ENCODE data around the gene FBXL3.
"Not testable (repeated sequence)": the region's sequence is repeated elsewhere in the genome, so short reads cannot be mapped to it uniquely, and the experiment has no call there.

Gene FBXL3

DNA sequence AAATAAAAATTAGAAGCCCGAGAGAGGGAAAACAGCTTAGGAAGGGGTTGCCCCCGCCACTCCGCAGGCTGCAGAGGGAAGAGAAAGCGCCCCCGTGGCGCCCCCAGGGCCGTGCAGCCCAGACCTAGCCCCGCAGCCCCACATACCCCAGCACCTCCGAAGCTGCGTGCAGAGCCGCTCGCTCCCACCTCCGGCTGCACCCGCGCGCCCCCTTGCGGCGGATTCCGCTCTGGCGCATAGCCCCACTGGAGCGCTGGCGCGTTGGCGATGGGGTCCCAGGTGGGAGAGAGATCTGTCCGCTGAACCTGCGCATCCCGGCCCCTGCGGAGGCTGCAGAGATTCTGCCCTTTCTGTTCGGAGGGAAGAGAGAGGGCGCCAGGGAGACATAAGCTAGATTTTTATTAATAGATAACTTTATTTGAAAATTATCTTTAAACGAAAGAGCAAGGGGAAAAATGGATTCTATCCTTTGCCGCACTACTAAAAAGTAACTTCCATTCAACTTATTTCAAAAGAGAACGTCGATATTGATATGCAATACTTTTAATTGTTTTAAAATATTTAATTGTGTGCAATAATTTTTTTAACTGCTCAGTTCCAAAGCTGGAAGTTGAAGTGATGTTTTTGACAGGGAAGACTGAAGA lies 46.8 kb downstream of the FBXL3 start:
- peak; percentile 90 for DNase-seq

DNA sequence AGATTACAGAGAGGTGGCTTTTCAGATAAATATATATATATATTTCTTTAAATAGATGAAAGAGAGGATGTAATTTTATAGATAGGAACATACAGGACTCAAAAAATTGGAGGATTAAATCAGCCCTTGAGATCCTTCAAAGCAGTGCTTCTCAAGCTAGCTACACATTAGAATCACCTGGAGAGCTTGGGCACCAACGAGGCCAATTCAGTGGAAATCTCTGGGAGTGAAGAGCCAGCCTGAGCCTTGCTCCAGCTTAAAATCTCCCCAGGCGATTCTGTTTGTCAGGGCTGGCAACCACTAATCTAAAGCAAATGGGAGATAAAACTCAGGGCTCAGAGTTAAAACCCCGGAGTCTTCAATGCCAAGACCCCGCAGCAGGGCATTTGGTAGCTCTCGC lies 50.0 kb downstream of the FBXL3 start:
- DNase-seq, result no peak

DNA sequence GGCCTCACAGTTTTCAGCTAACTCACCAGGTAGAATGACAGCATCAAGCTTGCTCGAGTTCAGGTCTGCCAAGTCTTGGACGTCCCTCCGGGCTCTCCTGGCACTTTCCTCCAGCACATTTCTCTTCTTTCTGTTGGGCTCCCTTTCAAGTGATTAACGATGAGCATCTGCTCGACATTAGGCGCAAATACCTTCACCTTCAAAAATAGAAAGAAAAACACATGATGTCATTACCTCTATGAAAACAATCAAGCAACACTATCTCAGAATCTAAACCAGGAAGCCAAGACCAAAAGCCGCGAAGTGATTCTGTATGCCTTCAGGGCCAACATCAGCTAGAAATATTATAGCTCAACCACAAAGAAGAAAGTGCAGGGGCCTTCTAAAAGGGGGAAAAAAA lies 50.5 kb downstream of the FBXL3 start:
- DNase-seq, result no peak

DNA sequence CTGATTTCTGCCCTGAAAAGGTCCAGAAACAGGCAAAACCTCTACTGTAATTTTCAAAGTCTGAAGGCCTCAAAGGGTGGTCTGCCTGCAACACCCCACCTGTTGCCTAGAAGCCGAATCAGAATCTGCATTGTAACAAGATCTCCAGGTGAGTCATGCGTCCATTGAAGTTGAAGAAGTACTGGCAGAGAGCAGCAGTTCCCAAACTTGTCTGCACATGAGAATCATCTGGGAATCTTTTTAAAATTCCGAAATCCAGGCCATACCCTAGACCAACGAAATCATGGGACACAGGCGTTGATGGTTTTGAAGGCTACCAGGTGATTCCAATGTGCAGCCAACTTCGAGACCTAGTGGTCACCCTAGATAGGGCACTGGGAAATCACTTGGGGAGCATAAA lies 51.1 kb downstream of the FBXL3 start:
- no peak for DNase-seq

DNA sequence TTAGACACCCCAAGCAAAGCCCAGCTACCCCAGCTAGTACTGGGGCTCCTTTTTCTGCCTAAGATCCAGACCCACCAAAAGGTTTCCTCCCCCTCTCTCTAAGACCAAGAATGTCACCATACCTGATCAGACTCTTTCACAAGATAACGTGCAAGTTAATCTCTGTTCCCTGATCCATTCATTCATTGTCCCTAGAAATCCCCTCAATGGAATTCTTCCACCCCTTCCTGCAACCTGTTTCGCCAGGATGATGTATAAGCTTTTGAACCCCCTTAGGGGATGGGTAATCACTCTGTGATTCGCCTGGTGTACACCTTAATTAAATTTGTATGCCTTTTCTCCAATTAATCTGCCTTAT lies 52.4 kb downstream of the FBXL3 start:
- no peak for DNase-seq

DNA sequence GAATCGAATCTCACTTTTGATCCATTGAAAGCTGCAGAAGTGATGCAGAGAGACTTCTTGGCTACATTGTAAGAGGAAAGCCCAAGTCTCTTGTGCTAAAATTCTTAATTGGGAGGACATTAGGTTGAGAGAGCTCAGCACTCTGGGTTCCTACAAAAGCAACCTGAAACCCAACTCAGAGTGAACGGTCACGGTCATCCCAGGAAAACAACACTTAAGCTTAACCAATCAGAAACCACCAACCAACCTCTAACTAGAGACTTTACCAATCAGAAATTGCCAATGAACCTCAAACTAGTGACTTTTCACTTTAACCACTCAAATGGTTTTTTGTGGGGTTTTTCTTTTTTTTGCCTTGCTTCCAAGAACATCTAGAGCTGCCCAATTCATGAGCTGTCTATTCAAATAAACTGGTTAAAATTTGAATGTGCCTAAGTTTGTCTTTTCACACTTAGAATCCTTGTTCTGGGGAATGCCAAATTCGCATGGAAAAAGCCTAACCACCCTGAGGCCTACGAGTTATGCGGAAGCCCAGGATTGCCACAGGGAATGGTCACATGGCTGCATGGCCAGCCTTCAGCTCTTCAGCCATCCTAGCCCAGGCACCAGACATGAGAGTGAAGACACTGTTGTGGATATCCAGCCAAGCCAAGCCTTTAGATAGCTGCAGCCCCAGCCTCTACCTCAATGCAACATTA lies 52.9 kb downstream of the FBXL3 start:
- DNase-seq, result no peak

DNA sequence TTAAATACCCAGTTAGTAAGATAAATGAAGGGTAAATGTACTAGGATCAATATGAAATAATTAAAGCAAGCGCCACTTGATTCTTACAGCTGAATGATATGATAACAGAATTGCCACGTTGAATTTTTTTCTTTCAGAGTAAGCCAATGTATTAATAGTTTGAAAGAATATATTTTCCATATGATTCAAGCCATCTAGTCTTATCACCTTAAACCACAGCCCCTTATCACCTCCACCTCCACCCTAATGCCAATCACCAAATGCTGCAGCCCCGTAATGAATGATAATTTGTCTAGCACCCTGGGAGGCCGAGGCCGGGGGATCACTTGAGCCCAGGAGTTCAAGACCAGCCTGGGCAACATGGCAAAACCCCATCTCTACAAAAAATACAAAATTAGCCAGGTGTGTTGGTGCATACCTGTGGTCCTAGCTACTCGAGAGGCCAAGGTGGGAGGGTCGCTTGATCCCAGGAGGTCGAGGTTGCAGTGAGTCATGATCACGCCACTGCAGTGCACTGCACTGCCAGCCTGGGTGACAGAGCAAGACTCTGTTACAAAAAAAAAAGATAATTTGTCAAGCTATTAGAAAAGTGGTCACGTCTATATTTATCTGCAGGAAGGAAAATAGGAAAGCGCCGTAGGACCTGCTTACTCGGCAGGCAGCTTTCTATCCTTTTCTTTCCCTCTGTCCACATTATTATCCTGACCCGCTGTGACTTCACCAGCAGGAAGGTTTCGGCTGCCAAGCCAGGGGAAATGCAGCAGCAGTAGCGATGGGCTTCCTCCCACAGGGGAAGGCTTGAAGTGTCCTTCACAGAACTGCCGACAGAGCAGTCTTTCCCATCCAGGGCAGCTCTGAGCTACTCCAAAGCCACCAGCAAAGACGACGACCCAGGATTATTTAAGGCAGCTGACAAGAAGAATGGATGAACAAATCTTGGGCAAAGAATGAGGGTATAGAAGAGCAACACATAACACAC lies 54.8 kb downstream of the FBXL3 start:
- DNase-seq, result no peak

DNA sequence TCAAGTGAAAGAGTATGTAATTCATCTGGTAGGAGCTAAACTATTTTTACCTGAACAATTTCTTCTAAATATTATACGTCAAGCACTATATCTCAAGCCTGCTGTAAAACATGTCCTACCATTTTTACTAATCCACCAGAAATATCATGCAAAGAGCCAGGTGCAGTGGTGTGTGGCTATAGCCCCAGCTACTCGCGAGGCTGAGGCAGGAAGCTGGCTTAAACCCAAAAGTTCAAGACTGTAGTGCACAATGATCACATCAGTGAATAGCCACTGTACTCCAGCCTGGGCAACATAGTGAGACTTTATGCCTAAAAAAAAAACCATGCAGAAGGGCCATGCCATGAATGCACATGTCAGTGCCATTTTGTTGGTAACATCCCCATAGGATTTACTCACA lies 55.7 kb downstream of the FBXL3 start:
- DNase-seq, result no peak

DNA sequence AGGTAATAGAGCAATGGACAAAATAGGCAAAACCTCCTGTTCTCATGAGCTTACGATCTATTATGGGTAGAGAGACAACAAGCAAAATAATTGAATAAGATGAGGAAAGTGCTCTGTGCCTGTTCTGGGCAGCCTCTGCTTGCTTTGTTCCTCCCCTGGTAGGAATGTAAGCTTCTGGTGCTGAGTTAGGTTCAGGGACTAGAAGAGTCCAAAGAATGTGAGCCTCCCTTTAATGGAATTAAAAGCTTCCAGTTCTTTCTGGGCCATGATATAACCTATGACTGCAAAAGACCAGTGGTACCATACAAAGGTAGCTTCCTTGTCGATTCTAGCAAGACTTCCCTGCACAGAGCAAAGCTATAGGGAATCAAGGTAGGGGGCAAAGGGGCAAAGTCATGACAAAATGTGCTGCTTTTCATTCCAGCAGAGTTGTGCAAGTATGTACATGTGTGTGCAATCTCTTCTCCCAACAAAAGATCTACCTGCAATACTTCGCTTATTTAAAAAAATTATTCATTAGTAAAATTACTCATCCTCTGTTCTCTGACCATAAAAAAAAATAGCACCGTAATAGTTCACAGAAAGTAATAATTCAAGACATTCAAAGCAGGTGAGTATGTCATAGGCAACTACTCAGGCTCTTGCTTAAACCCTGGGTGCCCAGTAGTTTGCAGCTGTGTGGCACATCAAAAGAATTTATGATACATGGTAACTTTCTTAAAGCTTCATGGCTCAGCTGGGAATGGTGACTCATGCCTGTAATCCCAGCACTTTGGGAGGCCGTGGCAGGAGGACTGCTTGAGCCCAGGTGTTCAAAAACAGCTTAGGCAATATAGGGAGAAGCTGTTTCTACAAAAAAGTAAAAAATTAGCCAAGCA lies 57.2 kb downstream of the FBXL3 start:
- DNase-seq, result no peak

DNA sequence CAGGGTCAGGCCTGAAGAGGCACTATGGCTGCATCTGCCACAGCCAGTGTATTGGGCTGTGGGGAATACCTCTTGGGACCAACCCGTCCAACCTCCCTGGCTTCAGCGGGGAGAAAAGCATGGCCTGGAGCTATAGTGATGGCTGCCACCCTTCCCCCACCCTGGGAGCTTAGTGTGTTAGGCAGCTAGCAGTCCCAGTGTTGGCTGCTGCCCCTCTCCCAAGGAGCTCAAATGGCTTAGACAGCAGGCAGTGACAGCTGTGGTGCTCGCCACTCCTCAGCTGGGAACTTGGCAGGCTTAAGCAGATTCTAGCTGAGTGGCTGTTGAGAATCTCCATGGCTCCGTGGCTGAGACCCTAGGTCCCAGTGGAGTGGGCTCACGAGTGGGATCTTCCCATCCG lies 58.9 kb downstream of the FBXL3 start:
- DNase-seq, result no peak

DNA sequence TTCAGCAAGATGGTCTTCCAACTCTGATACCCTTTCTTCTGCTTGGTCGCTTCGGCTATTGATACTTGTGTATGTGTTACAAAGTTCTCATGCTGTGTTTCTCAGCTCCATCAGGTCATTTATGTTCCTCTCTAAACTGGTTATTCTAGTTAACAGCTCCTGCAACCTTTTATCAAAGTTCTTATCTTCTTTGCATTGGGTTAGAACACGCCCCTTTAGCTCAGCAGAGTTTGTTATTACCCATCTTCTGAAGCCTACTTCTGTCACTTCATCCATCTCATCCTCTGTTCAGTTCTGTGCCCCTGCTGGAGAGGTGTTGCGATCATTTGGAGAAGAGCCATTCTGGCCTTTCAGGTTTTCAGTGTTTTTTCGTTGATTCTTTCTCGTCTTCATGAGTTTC lies 59.9 kb downstream of the FBXL3 start:
- no peak for DNase-seq

DNA sequence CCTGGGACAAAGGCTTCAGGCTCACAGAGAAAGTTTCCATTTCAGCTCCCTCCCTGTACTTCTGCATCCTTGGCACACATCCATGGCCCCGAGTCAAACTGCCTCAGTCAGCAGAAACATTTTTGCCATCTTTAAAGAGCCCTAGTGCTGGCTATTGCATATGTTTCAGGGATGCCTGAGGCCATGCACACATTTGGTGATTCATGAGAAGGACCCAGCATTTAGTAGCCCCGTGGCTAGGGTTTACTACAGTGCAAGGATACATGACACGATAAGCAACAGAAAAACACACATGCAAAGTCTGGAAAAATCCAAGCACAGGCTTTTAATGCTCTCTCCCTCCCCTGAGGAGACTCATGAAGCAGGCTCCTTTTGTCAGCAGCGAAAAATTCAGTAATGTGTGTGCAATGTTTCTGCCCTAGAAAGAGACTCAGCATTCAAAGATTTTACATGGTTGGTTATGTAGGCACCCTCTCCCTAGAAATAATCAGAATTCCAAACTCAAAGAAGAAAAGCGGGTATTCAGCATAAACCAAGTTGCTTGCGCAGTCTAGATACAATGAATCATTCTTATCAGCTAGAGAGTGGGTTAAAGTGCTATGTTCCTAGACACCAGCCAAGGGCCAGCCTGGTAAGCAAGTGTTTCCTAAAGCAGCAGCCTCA lies 61.1 kb downstream of the FBXL3 start:
- DNase-seq, result no peak

DNA sequence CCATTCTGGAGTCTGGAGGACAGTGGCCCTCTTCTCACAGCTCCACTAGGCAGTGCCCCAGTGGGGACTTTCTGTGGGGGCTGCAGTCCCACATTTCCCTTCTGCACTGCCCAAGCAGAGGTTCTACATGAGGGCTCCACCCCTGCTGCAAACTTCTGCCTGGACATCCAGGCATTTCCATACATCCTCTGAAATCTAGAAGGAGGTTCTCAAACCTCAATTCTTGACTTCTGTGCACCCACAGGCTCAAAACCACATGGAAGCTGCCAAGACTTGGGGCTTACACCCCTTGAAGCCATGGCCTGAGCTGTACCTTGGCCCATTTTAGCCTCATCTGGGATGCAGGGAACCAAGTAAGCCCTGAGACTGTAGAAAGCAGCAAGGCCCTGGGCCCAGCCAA lies 67.2 kb downstream of the FBXL3 start:
- not testable (repeated sequence) for DNase-seq

DNA sequence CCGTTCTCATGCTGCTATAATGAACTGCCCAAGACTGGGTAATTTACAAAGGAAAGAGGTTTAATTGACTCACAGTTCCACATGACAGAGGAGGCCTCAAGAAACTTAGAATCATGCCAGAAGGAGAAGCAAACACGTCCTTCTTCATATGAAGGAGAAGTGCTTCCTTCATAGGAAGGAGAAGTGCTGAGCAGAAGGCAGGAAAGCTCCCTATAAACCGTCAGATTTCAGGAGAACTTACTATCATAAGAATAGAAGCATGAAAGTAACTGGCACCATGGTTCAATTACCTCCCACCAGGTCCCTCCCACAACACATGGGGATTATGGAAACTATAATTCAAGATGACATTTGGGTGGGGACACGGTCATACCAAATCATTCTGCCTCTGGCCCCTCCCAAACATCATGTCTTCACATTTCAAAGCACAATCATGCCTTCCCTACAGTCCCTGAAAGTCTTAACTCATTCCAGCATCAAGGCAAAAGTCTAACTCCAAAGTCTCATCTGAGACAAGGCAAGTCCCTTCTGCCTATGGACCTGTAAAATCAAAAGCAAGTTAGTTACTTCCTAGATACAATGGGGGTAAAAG lies 68.0 kb downstream of the FBXL3 start:
- no peak for DNase-seq

DNA sequence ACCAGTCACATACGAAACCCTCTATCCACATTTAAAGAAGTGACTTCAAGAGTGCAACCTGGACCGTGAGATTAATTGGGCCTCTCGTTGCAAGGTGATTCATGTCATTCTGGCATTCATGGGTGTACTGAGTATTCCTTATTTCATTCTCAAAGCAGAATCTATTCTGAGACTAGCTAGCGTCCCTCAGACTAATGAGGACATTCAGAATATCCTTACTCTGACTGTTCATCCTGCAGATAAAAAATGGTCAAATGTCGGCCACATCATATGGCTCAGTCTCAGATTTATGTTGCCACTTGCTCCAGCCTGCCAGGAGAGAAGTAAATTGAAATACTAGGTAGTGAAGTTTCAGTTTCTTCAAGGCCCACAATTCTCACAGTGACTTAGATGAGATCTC lies 71.3 kb downstream of the FBXL3 start:
- DNase-seq, result no peak
